SK-N-MC (cell line): ENCODE measurements around the gene CBY1.

Source experiments
- DNase-seq: peaks from one replicate; pipeline ENCODE4 v3.0.0-alpha.2; 2011; ENCODE audit warnings: low read depth, low spot score
- H3K27ac ChIP-seq: fragments of 200-600 bp; sonication (generic); 2 replicates; pipeline ENCODE4 v1.5.1; 2016; ENCODE audit warnings: mixed run types
- H3K36me3 ChIP-seq: fragments of 200-600 bp; sonication (generic); 2 replicates; pipeline ENCODE4 v1.6.1; 2017; ENCODE audit warnings: antibody characterized with exemption, low read length, mixed read lengths; ENCODE audit not compliant: insufficient read depth
- H3K4me3 ChIP-seq: fragments of 200-600 bp; sonication (generic); 2 replicates; pipeline ENCODE4 v1.5.1; 2016
- H3K9ac ChIP-seq: fragments of 200-600 bp; sonication (generic); 2 replicates; pipeline ENCODE4 v1.8.0; 2017; ENCODE audit warnings: mixed run types, mixed read lengths; ENCODE audit not compliant: insufficient read length
- H3K9me3 ChIP-seq: fragments of 200-600 bp; sonication (generic); 2 replicates; pipeline ENCODE4 v1.6.1; 2017; ENCODE audit warnings: low read depth, mild to moderate bottlenecking, antibody characterized with exemption, low read length, moderate library complexity, mixed read lengths
- EZH2 ChIP-seq: fragments of 200-600 bp; sonication (generic); IDR thresholded peaks from one replicate; pipeline ENCODE4 v1.6.1; 2017; ENCODE audit warnings: antibody characterized with exemption
- FOXP2 ChIP-seq: optimal IDR thresholded peaks from 2 replicates; pipeline ENCODE3; 2011; ENCODE audit warnings: mild to moderate bottlenecking, moderate library complexity; ENCODE audit not compliant: insufficient read depth; ENCODE audit errors: extremely low read length, control extremely low read depth
- POLR2AphosphoS5 ChIP-seq: IDR thresholded peaks from 2 replicates; pipeline ENCODE4 v1.6.1; 2012; ENCODE audit warnings: mild to moderate bottlenecking, low read depth, low read length, borderline replicate concordance

Gene CBY1

DNA sequence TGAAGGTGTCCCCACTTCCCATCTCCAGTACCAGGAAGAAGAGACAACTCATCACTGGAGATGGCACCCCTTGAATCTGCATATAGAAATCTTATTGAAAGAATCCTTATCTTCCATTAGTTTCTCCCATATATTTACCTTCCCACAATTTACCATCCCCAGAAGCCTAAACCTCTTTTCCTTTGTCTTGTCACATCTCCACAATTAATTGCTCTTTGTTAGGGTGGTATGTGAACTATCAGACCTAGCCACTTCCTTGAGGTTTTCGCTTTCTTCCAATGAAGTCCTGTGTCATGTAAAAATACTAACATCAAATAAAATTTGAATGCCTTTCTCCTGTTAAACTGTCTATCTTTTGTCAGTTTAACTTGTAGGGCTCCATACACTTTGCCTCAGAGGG, 38.2 kb upstream of the CBY1 start:
- H3K9ac ChIP-seq, result no peak overlapping the region

DNA sequence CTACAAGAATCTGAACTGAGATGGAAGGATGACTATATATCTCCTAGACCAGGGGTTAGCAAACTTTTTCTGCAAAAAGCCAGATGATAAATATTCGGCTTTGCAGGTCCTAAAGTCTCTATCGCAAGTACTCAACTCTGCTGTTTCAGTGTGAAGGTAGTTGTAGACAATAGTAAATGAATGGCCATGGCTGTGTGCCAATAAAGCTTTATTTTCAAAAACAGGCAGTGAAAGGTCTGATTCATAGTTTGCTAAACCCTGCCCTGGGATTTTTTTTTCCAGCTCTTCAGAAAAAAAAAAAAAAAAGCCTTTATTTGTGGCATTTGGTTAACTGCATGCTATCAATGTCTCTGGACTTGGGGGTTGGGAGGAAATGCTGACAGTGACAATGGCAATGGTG, 37.8 kb upstream of the CBY1 start:
- Histone ChIP-seq H3K36me3 (peaks cover 14% of the 10 kb centered on the region; the same call in 1 of the 2 replicates), H3K9ac (no peak overlapping the region), H3K27ac (no peak overlapping the region), H3K4me3 (no peak overlapping the region), H3K9me3 (no peaks in the 10 kb centered on the region)
- no peak for TF ChIP-seq POLR2AphosphoS5
- no peak for TF ChIP-seq FOXP2
- no peak for TF ChIP-seq EZH2
- no peak for DNase-seq

More for the DNA sequence above, 38.2 kb upstream of the CBY1 start:
- no peak for TF ChIP-seq FOXP2
- no peak for TF ChIP-seq EZH2
- no peak for TF ChIP-seq POLR2AphosphoS5
- peaks cover 14% of the 10 kb centered on the region; the same call in 1 of the 2 replicates for H3K36me3 ChIP-seq
- no peak for DNase-seq
- H3K27ac ChIP-seq, result no peak overlapping the region
- no peaks in the 10 kb centered on the region for H3K9me3 ChIP-seq
- H3K4me3 ChIP-seq, result no peak overlapping the region

DNA sequence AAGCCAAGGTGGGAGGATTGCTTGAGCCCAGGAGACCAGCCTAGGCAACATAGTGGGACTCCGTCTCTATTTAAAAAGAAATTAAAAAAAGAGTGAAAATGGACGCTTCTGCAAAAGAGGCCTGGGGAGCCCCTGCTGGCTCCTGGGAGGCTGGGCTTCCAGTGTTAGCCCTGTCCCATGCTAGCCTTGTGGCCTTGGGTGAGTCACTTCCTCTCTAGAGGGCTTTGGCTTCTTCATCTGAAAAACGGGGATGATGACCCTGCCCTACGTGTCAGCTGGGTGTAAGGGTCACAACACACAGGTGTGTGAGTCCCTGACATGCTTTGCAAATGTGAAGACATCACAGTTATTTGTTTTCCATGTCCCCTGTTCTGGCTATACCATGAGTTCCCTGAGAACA, 33.1 kb upstream of the CBY1 start:
- H3K27ac ChIP-seq, result no peak overlapping the region
- no peaks in the 10 kb centered on the region for H3K9me3 ChIP-seq
- DNase-seq, result no peak
- H3K4me3 ChIP-seq, result no peak overlapping the region
- no peak overlapping the region for H3K9ac ChIP-seq
- no peak for TF ChIP-seq EZH2
- no peak for TF ChIP-seq FOXP2
- no peak for TF ChIP-seq POLR2AphosphoS5
- peaks cover 14% of the 10 kb centered on the region; the same call in 1 of the 2 replicates for H3K36me3 ChIP-seq

DNA sequence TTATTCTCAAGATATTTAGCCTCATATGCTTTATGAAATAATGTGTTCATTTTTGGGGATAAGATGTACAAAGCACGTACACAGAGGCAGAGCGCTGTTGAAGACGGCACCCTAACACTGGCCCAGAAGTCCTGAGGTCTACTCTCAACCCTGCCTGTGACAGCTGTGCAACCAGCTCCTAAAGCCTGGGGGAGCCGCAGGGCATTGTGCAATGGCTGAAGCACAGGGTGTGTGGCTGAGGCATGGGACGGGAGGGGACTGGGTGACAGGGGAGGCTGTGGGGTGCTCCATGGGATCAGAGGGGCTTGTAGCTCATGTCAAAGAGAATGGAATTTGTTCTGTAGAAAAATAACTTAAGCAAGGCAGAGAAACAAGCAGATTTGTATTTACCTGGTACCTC, 28.0 kb upstream of the CBY1 start:
- no peak overlapping the region for H3K4me3 ChIP-seq
- no peak overlapping the region for H3K27ac ChIP-seq
- no peaks in the 10 kb centered on the region for H3K9me3 ChIP-seq
- no peak for DNase-seq
- H3K36me3 ChIP-seq, result no peaks in the 10 kb centered on the region
- H3K9ac ChIP-seq, result no peak overlapping the region
- no peak for TF ChIP-seq EZH2
- no peak for TF ChIP-seq POLR2AphosphoS5
- TF ChIP-seq FOXP2, result no peak

DNA sequence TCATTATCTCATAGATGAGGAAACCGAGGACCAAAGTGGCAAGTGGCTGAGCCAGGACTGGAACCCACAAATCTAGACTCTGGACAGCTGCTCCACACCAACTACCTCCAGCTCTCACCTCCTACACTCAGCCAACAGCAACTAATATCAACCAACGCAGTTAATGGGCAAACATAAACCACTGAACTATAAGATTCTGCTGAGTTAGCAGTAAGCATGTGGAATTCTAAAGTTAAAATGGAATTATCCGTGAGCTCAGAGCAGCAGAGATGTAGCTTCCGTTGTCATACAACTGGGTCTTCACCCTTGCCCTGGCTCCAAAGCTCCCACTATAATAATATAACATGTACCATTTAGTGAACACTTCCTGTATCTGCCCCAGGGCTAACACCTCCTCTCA, 27.3 kb upstream of the CBY1 start:
- Histone ChIP-seq H3K9me3 (no peaks in the 10 kb centered on the region), H3K9ac (no peak overlapping the region), H3K27ac (no peak overlapping the region), H3K4me3 (no peak overlapping the region), H3K36me3 (no peaks in the 10 kb centered on the region)
- DNase-seq, result no peak
- TF ChIP-seq FOXP2 (no peak), POLR2AphosphoS5 (no peak), EZH2 (no peak)

DNA sequence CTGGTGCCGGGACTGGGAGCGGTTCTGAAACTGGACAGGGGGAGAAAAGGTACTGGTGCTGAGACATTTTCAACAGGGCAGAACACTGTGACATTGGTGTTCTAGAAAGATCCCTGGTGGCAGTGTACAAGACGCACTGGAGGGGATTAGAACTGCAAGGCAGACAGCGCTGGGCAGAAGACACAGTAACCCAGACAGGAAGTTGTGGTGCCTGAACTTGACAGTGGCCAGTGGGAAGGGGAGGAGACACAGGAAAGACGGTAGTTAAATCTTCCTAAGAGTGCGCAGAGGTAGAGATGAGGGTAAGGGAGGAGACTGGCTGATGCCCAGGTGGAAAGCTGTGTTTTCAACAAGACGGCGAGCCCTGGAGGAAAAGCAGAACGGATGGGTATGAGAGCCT, 24.7 kb upstream of the CBY1 start:
- H3K36me3 ChIP-seq, result no peaks in the 10 kb centered on the region
- H3K27ac ChIP-seq, result no peak overlapping the region
- H3K9ac ChIP-seq, result no peak overlapping the region
- no peak overlapping the region for H3K4me3 ChIP-seq
- no peak for DNase-seq
- TF ChIP-seq POLR2AphosphoS5, result no peak
- no peak for TF ChIP-seq EZH2
- TF ChIP-seq FOXP2, result no peak
- H3K9me3 ChIP-seq, result no peaks in the 10 kb centered on the region

DNA sequence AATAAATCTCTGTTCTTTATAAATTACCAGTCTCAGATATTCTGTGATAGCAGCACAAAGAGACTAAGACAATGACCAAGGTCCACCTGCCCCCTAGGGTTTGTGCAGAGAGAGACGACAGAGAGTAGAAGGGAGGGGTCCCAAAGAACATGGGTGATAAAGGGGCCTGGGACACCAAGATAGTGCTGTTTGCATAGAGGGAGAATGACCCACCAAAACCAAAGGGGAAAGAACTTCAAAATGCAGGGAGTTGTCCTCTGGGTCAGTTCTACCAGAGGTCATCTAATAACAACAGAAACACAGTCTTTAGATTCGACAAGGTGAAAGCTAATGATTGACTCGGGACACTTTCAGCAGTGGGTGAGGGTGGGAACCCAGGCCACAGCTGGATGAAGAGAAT, 23.9 kb upstream of the CBY1 start:
- H3K9ac ChIP-seq, result no peak overlapping the region
- H3K9me3 ChIP-seq, result no peaks in the 10 kb centered on the region
- H3K36me3 ChIP-seq, result no peaks in the 10 kb centered on the region
- no peak overlapping the region for H3K4me3 ChIP-seq
- H3K27ac ChIP-seq, result no peak overlapping the region
- TF ChIP-seq EZH2, result no peak
- no peak for TF ChIP-seq FOXP2
- no peak for TF ChIP-seq POLR2AphosphoS5
- DNase-seq, result no peak

DNA sequence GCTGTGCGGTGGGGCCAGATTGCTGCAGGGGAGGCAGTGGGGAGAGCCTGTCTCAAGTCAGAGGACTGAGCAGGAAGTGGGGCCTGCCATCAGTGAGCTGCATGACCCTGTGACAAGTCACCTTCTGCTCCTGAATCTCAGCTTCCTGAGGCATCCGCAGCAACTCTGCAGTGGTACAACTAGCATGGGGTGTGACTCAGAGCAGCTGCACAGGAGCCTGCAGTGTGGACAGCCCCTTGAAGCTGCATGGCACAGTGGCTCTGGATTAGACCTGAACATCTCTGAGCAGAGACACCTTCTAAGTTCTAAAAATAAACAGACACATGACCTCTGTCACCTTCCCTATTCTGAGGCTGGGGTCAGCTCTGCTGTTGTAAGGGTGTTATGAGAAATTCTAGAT, 18.2 kb upstream of the CBY1 start:
- no peak for TF ChIP-seq FOXP2
- no peak for TF ChIP-seq POLR2AphosphoS5
- no peak for TF ChIP-seq EZH2
- H3K4me3 ChIP-seq, result no peak overlapping the region
- no peak overlapping the region for H3K27ac ChIP-seq
- no peaks in the 10 kb centered on the region for H3K36me3 ChIP-seq
- DNase-seq, result no peak
- no peak overlapping the region for H3K9ac ChIP-seq
- no peaks in the 10 kb centered on the region for H3K9me3 ChIP-seq

DNA sequence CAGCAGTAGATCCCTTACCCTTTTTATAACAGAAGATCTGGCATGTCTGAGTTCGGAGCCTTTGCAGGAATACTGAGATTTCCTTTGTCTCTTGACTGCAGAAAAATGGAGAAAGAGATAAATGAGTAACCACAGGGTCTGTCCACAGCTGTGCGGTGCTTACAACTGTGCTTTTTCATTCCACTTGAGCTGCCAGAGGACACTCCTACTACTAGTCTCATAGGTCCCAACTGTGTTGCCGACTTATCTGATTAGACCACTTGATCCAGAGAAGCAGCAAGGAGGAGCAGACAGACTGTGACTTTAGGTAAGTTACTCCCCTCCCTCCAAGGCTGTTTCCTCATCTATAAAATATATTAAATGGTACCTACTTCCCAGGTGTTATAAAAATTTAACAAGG, 17.7 kb upstream of the CBY1 start:
- Histone ChIP-seq H3K9ac (no peak overlapping the region), H3K4me3 (no peak overlapping the region), H3K36me3 (no peaks in the 10 kb centered on the region), H3K27ac (no peak overlapping the region), H3K9me3 (no peaks in the 10 kb centered on the region)
- TF ChIP-seq POLR2AphosphoS5 (no peak), FOXP2 (no peak), EZH2 (no peak)
- no peak for DNase-seq
